Epithelial cell of esophagus (primary cell): ENCODE results near the gene MED26.

Experiments used
- DNase-seq: peaks from one replicate; pipeline ENCODE4 v3.0.0; 2010; ENCODE audit warnings: low read depth
- H3K4me3 ChIP-seq: 2 replicates; pipeline ENCODE4 v1.5.1; 2011; ENCODE audit warnings: mild to moderate bottlenecking, low read length, control low read depth
- CTCF ChIP-seq: IDR thresholded peaks from 2 replicates; pipeline ENCODE4 v1.5.1; 2011; ENCODE audit warnings: low read depth, mild to moderate bottlenecking, low read length, control low read depth, inconsistent platforms; ENCODE audit not compliant: insufficient read depth; ENCODE audit errors: missing control alignments

Gene MED26

GRCh38 chr19:16591803-16592556 lies 36.0 kb downstream of the MED26 start:
- no peak for TF ChIP-seq CTCF
- peak; percentile 58 for DNase-seq
- H3K4me3 ChIP-seq: no peak overlapping the region

DNA sequence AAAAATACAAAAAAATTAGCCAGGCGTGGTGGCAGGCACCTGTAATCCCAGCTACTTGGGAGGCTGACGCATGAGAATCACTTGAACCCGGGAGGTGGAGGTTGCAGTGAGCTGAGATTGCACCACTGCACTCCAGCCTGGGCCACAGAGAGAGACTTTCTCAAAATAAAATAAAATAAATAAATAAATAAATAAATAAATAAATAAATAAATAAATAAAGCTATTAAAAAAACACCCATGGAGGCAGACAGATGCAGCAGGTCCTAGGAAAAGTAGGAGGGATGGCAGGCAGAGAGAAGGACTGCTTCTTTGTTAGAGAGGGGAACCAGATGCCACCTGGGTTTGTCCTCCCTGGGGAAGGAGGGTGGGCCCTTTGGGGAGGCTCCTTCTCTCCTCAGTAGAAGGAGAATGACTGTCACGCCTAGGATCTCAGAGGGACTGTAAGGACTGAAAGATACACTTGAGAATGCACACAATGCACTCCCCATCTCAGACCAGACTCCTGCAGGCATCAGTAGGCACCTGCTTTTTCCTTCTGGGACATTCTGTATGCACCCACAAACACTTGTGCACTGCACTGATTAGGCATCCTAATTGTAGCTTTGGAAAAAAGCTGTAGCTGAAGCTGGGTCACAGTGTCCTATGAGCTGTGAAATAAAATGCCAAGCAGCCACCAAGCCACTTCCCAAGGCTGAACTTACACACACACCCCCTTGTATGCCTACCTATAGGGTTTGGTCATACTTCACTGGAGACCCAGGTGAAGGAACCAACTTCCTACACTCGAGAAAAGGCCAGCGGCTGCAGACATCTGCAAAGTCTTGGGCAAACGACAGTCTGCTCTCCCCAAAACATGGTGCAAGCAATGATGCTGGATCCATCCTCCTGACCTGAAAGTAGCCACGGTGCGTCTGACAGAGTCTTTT lies 36.9 kb downstream of the MED26 start:
- H3K4me3 ChIP-seq: no peak overlapping the region
- TF ChIP-seq CTCF: no peak
- DNase-seq: no peak

- DNase-seq: no peak
- no peak for TF ChIP-seq CTCF
- no peak overlapping the region for H3K4me3 ChIP-seq
These were observed 38.1 kb downstream of the MED26 start for GRCh38 chr19:16589917-16590316.

GRCh38 chr19:16588824-16589577 lies 39.0 kb downstream of the MED26 start:
- TF ChIP-seq CTCF: no peak
- DNase-seq: no peak
- H3K4me3 ChIP-seq: no peak overlapping the region

- DNase-seq: peak; percentile 44
- peak; percentile 2 for TF ChIP-seq CTCF
- no peak overlapping the region for H3K4me3 ChIP-seq
These were observed 39.9 kb downstream of the MED26 start for GRCh38 chr19:16587833-16588823.
